IMR-90 (cell line): ENCODE results near the gene LGALS9. TPM values are rescaled to one million over a fixed set of nuclear protein-coding genes. Genes with fewer than 3 reads are reported as not detected.

Experiments used
- ATAC-seq: fragments of 200-7000 bp; cut with Tn5 transposase; 2 replicates; pipeline ENCODE4 v1.9.1; 2020; ENCODE audit warnings: low read depth, mild to moderate bottlenecking, moderate library complexity
- BruUV-seq: library from RNA; stranded (reverse); fragments of 400-500 nt; replicated peaks from 2 replicates; lab custom pipeline; 2021; lab: Mats Ljungman, UMichigan
- CTCF ChIA-PET: fragments of 300-600 bp; formaldehyde crosslinking; extraction: SDS; loops from one replicate; lab custom pipeline; 2021; ENCODE audit warnings: antibody characterized with exemption; lab: Yijun Ruan, JAX
- POLR2A ChIA-PET: fragments of 300-600 bp; sonication (Branson Sonifier 250); formaldehyde crosslinking; loops from one replicate; lab custom pipeline; 2022; ENCODE audit warnings: antibody characterized with exemption; ENCODE audit not compliant: unreplicated experiment; lab: Charles Lee
- DNase-seq: peaks from one replicate; pipeline ENCODE4 v3.0.0; 2013
- H2AFZ ChIP-seq: replicated peaks from 2 replicates; pipeline ENCODE3; 2013; ENCODE audit warnings: low read length, mild to moderate bottlenecking; ENCODE audit not compliant: poor library complexity
- H2AK5ac ChIP-seq: 2 replicates; pipeline ENCODE4 v1.6.1; 2013; ENCODE audit warnings: low read depth, low read length, inconsistent platforms
- H2AK9ac ChIP-seq: replicated peaks from 2 replicates; pipeline ENCODE3; 2013; ENCODE audit warnings: mild to moderate bottlenecking, low read depth, low read length, moderate library complexity; ENCODE audit not compliant: poor library complexity
- H2BK120ac ChIP-seq: 2 replicates; pipeline ENCODE4 v1.6.1; 2013; ENCODE audit warnings: low read depth, low read length, inconsistent platforms
- H2BK15ac ChIP-seq: 3 replicates; pipeline ENCODE4 v1.6.1; 2013; ENCODE audit warnings: low read depth, low read length, inconsistent platforms
- H2BK20ac ChIP-seq: 2 replicates; pipeline ENCODE4 v1.6.1; 2013; ENCODE audit warnings: low read depth, mild to moderate bottlenecking, inconsistent platforms, low read length, moderate library complexity
- H2BK5ac ChIP-seq: 2 replicates; pipeline ENCODE4 v1.6.1; 2013; ENCODE audit warnings: mild to moderate bottlenecking, low read depth, low read length, inconsistent platforms; ENCODE audit not compliant: poor library complexity, severe bottlenecking
- H3K14ac ChIP-seq: replicated peaks from 2 replicates; pipeline ENCODE4 v1.6.1; 2013; ENCODE audit warnings: low read depth, low read length, inconsistent platforms
- H3K18ac ChIP-seq: 2 replicates; pipeline ENCODE4 v1.6.1; 2013; ENCODE audit warnings: low read depth, low read length, control low read depth
- H3K23ac ChIP-seq: 2 replicates; pipeline ENCODE4 v1.6.1; 2013; ENCODE audit warnings: low read depth, low read length, inconsistent platforms
- H3K27ac ChIP-seq: 2 replicates; pipeline ENCODE4 v1.5.1; 2013; ENCODE audit warnings: mild to moderate bottlenecking, control low read depth, low read length; ENCODE audit not compliant: insufficient read depth
- H3K27me3 ChIP-seq: 2 replicates; pipeline ENCODE4 v1.6.1; 2013; ENCODE audit warnings: low read length; ENCODE audit not compliant: control insufficient read depth, insufficient read depth
- H3K36me3 ChIP-seq: 2 replicates; pipeline ENCODE4 v1.6.1; 2013; ENCODE audit warnings: low read length, mixed read lengths; ENCODE audit not compliant: control insufficient read depth, insufficient read depth
- H3K4ac ChIP-seq: 2 replicates; pipeline ENCODE4 v1.6.1; 2013; ENCODE audit warnings: low read depth, low read length, inconsistent platforms
- H3K4me1 ChIP-seq: 2 replicates; pipeline ENCODE4 v1.6.1; 2013; ENCODE audit warnings: low read length, mixed read lengths; ENCODE audit not compliant: control insufficient read depth, insufficient read depth
- H3K4me2 ChIP-seq: 2 replicates; pipeline ENCODE4 v1.6.1; 2013; ENCODE audit warnings: low read depth, mild to moderate bottlenecking, control low read depth, low read length, moderate library complexity
- H3K4me3 ChIP-seq: 2 replicates; pipeline ENCODE4 v1.5.1; 2013; ENCODE audit warnings: low read depth, mild to moderate bottlenecking, control low read depth, low read length, moderate library complexity; ENCODE audit not compliant: insufficient read depth
- H3K56ac ChIP-seq: 2 replicates; pipeline ENCODE4 v1.6.1; 2013; ENCODE audit warnings: low read length, inconsistent platforms; ENCODE audit not compliant: insufficient read depth; ENCODE audit errors: extremely low read depth
- H3K79me1 ChIP-seq, 2 experiments: 2 replicates each; pipeline ENCODE4 v1.6.1; 2013; ENCODE audit warnings: low read length in 2 of 2, inconsistent platforms in 1 of 2, low read depth in 1 of 2
- H3K9ac ChIP-seq: 2 replicates; pipeline ENCODE4 v1.6.1; 2013; ENCODE audit warnings: low read depth, low read length, control low read depth
- H3K9me1 ChIP-seq: 2 replicates; pipeline ENCODE4 v1.6.1; 2013; ENCODE audit warnings: low read length, inconsistent platforms; ENCODE audit not compliant: insufficient read depth
- H3K9me3 ChIP-seq: 2 replicates; pipeline ENCODE4 v1.6.1; 2013; ENCODE audit warnings: low read length; ENCODE audit not compliant: control insufficient read depth, insufficient read depth
- H4K20me1 ChIP-seq: 2 replicates; pipeline ENCODE4 v1.6.1; 2013; ENCODE audit warnings: low read length, inconsistent platforms; ENCODE audit not compliant: insufficient read depth
- H4K5ac ChIP-seq: 2 replicates; pipeline ENCODE4 v1.6.1; 2013; ENCODE audit warnings: mild to moderate bottlenecking, low read depth, low read length, control low read depth
- H4K8ac ChIP-seq, 2 experiments: 2 replicates each; pipeline ENCODE4 v1.6.1; 2013; ENCODE audit warnings: low read depth in 2 of 2, low read length in 2 of 2, control low read depth in 1 of 2, inconsistent platforms in 1 of 2
- H4K91ac ChIP-seq: 2 replicates; pipeline ENCODE4 v1.6.1; 2013; ENCODE audit warnings: low read depth, low read length, inconsistent platforms; ENCODE audit not compliant: insufficient read depth
- RAD21 ChIP-seq: IDR thresholded peaks from 2 replicates; pipeline ENCODE4 v1.6.1; 2012; ENCODE audit warnings: low read length, improper control_type of control experiment
- RCOR1 ChIP-seq: IDR thresholded peaks from 2 replicates; pipeline ENCODE4 v1.6.1; 2012; ENCODE audit warnings: mild to moderate bottlenecking, low read length, improper control_type of control experiment; ENCODE audit not compliant: insufficient replicate concordance
- WGBS, 2 experiments: methylation state at CpG; one replicate each; pipeline versions ENCODE4 v1.1.5 to v1.1.7; 2013; ENCODE audit warnings: missing lambda C conversion rate in 2 of 2; ENCODE audit not compliant: insufficient read length in 1 of 2; ENCODE audit errors: extremely low coverage in 2 of 2; 5-methylcytosine and 5-hydroxymethylcytosine counted together
- dilution Hi-C: fragments of 300-500 bp; cut with HindIII; formaldehyde crosslinking; loops from one replicate; pipeline ENCODE4 v1.14.3; 2018; ENCODE audit warnings: low sequenced_read_pairs; ENCODE audit not compliant: unreplicated experiment
- in situ Hi-C: fragments of 300-500 bp; cut with MboI; formaldehyde crosslinking; loops from 3 replicates; pipeline ENCODE4 v1.14.3; 2019; ENCODE audit warnings: low sequenced_read_pairs, inconsistent platforms, mixed read lengths
- intact Hi-C: fragments of 100-400 bp; cut with micrococcal nuclease; formaldehyde crosslinking; loops from 2 replicates; pipeline ENCODE4 v1.10.0; 2022
- polyA plus RNA-seq, 3 experiments: library from polyadenylated mRNA; depleted of rRNA; stranded (reverse); fragments of >200 nt; gene quantifications; 2 replicates each; pipeline ENCODE4 v1.2.3, GENCODE V29; 2012; ENCODE audit warnings: low replicate concordance in 1 of 3
- total RNA-seq: library from RNA; depleted of rRNA; stranded (reverse); fragments of >200 nt; gene quantifications from 2 replicates; pipeline ENCODE4 v1.2.3, GENCODE V29; 2012
- TF ChIP-seq, protein P1 (sequence below): fragments of 150-350 bp; IDR thresholded peaks from 2 replicates; pipeline ENCODE4 v1.6.1; 2016; ENCODE audit warnings: low read depth, mild to moderate bottlenecking, low read length, moderate library complexity, borderline replicate concordance

The LGALS9 gene
- total and polyA plus RNA-seq, 2 of the 4 experiments (the other 2 are of a cell fraction): 0.54 to 2.5 TPM

DNA sequence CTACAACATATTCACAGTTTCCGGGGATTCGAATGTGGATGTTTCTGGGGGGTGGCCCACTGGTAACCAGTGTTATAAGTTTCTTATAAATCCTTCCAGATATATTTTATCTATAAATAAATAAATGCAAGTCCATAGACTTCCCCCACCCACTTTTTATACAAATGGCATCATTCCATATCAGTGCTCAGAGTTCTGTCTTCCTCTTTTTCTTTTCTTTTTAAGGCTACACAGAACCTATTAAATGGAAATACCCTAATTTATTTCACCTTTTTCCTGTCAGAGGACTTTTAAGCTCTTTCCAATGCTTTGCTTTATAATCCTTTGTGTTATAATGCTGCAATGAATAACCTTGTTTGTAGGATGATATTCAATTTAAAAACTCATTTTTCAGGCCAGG is 3.8 kb downstream of the LGALS9 start:
- in situ Hi-C loops (loop anchor here (10.0 kb wide), 2 partner anchors 60 to 400 kb away; no protein-coding TSS in a partner anchor), dilution Hi-C loops (no loop called here)

More for the DNA sequence above, 3.8 kb downstream of the LGALS9 start:
- no peak overlapping the region for H4K5ac ChIP-seq
- no peak overlapping the region for H3K4ac ChIP-seq
- no CpG with 5 or more reads among the region's 2 CpGs for WGBS, 2 experiments
- H3K9me1 ChIP-seq: peaks cover 10% of the 10 kb centered on the region
- H2AFZ ChIP-seq: no peak overlapping the region
- no peak overlapping the region for H3K56ac ChIP-seq
- intact Hi-C loops: no loop called here
- H2BK20ac ChIP-seq: no peak overlapping the region
- H3K27me3 ChIP-seq: no peaks in the 10 kb centered on the region
- H4K91ac ChIP-seq: no peak overlapping the region
- H2BK15ac ChIP-seq: no peak overlapping the region
- H4K20me1 ChIP-seq: no peaks in the 10 kb centered on the region
- H3K14ac ChIP-seq: no peak overlapping the region
- ChIA-PET CTCF (no interaction called here), POLR2A (no interaction called here)
- no peaks in the 10 kb centered on the region for H3K9me3 ChIP-seq
- ATAC-seq: no peak
- no peaks in the 10 kb centered on the region for H3K79me1 ChIP-seq
- TF ChIP-seq, protein P1, sequence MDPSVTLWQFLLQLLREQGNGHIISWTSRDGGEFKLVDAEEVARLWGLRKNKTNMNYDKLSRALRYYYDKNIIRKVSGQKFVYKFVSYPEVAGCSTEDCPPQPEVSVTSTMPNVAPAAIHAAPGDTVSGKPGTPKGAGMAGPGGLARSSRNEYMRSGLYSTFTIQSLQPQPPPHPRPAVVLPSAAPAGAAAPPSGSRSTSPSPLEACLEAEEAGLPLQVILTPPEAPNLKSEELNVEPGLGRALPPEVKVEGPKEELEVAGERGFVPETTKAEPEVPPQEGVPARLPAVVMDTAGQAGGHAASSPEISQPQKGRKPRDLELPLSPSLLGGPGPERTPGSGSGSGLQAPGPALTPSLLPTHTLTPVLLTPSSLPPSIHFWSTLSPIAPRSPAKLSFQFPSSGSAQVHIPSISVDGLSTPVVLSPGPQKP: no peak
- TF ChIP-seq RAD21: no peak
- TF ChIP-seq RCOR1: no peak
- no peak for DNase-seq
- H2BK5ac ChIP-seq: no peak overlapping the region
- H3K18ac ChIP-seq: no peak overlapping the region
- peaks cover 3% of the 10 kb centered on the region; the same call in 1 of the 2 replicates for H3K36me3 ChIP-seq
- H3K4me1 ChIP-seq: peaks cover 10% of the 10 kb centered on the region
- H3K27ac ChIP-seq: no peak overlapping the region
- H3K9ac ChIP-seq: no peak overlapping the region
- no peak overlapping the region for H4K8ac ChIP-seq
- H3K4me2 ChIP-seq: no peak overlapping the region
- BruUV-seq: no TSS peak
- H3K4me3 ChIP-seq: no peak overlapping the region
- H3K23ac ChIP-seq: no peak overlapping the region
- H2BK120ac ChIP-seq: no peak overlapping the region
- H2AK5ac ChIP-seq: no peak overlapping the region
- H2AK9ac ChIP-seq: no peak overlapping the region
